Measurements from ENCODE around the gene PSMA8. TPM values are rescaled to one million over a fixed set of nuclear protein-coding genes. Genes with fewer than 3 reads are reported as not detected.

Gene PSMA8
- total RNA-seq, 1 donor from 2014 or later = not detected

DNA sequence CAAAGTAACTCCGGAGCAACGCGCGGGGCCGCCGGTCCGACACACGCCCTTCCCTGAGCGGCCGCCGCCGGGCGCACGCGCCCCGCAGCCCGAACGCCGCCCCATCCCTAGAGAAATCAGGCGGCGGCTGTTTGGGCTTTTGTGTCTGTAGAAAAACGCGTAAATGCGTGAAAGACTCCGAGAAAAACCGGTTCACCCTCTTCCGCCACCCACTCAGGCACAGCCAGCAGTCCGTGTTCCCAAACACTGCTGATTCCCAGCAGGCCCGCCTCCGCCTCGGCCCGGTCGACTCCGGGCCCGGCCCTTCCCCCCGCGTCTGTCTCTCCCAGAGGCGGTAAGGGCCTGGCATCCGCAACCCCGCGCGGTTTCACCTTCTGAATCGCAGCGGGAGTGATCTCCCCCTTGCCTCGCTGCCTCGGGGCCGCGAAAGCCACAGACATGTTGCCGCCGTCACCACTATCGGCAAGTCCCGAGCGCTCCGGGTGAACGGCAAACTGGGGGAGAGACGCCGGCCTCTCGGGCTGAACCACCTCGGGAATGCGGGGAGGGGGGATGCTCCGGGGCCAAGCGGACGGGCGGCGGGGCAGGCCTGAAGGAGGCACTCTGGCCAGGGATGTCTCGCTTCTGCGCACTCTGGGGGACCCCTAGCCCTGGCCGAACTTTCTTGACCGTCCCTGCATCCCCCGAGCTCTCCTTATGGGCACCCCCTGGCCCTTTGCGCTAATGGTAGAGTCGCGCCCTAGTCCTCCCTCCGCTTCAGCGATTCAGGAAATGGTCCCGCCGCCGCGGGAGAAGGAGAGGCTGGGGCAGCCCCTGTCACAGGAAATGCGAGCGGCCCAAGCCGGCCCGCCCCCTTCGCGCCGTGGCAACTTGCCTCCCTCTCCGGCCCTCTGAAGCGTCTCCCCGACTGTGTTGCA is 43.3 kb upstream of the PSMA8 start, which contains the start of gene SS18:
Gene SS18 (minus strand): TSS at position 484 of the 917 bp plus-strand sequence. CDS start 44 bp downstream, at position 440.
- Mint-ChIP-seq H3K27ac (ENCODE audit: unreplicated experiment) (peak within 1 kb of the TSS; percentile 99), H3K4me3 (ENCODE audit: unreplicated experiment) (peak within 1 kb of the TSS; percentile 95), H3K27me3 (ENCODE audit: low read depth) (no peaks in the 10 kb centered on the region), H3K9me3 (ENCODE audit: low read depth) (no peaks in the 10 kb centered on the region), H3K36me3 (ENCODE audit: low read depth) (peaks cover 3% of the 10 kb centered on the region), H3K4me1 (ENCODE audit: low read depth) (peaks cover 31% of the 10 kb centered on the region)
- TF ChIP-seq, protein P1, sequence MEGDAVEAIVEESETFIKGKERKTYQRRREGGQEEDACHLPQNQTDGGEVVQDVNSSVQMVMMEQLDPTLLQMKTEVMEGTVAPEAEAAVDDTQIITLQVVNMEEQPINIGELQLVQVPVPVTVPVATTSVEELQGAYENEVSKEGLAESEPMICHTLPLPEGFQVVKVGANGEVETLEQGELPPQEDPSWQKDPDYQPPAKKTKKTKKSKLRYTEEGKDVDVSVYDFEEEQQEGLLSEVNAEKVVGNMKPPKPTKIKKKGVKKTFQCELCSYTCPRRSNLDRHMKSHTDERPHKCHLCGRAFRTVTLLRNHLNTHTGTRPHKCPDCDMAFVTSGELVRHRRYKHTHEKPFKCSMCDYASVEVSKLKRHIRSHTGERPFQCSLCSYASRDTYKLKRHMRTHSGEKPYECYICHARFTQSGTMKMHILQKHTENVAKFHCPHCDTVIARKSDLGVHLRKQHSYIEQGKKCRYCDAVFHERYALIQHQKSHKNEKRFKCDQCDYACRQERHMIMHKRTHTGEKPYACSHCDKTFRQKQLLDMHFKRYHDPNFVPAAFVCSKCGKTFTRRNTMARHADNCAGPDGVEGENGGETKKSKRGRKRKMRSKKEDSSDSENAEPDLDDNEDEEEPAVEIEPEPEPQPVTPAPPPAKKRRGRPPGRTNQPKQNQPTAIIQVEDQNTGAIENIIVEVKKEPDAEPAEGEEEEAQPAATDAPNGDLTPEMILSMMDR (IDR thresholded peaks at IDR 0.05) = peak; percentile 33
- peak; percentile 97 for DNase-seq (ENCODE audit: low spot score)

DNA sequence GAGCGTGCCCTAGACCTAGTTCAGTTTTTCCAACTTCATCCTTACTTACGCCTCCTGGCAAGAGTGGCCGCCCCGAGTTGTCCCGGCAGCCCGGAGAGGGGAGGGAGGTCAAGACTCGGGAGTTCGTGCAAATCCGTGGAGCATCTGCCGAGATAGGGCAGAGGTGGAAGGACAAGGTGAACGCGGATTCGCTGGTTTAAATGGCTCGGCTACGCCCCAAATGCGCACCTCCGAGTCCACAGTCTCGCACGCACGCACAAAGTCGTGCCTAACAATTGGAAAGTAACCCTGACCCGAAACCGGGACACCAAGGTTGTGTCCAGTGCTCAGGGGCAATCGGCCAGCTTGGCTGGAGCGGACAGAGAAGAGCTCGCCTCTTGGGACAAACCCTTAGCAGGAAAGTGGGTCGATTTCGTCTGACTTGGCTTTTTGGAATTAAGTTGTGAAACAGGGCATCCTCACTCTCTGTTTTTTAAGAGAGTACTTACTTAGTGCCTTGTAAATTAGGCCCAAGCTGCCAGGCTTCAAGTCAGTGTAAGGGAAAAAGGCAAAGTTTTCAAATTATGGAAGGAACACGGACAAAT is 42.5 kb upstream of the PSMA8 start:
- H3K27ac Mint-ChIP-seq (ENCODE audit: unreplicated experiment) = peak overlapping the region; percentile 99
- no peaks in the 10 kb centered on the region for H3K9me3 Mint-ChIP-seq (ENCODE audit: low read depth)
- peaks cover 3% of the 10 kb centered on the region for H3K36me3 Mint-ChIP-seq (ENCODE audit: low read depth)
- H3K4me3 Mint-ChIP-seq (ENCODE audit: unreplicated experiment) = peak overlapping the region; percentile 95
- no peaks in the 10 kb centered on the region for H3K27me3 Mint-ChIP-seq (ENCODE audit: low read depth)
- DNase-seq (ENCODE audit: low spot score) = no peak
- TF ChIP-seq, protein P1 (IDR thresholded peaks at IDR 0.05) = no peak
- H3K4me1 Mint-ChIP-seq (ENCODE audit: low read depth) = peaks cover 31% of the 10 kb centered on the region

DNA sequence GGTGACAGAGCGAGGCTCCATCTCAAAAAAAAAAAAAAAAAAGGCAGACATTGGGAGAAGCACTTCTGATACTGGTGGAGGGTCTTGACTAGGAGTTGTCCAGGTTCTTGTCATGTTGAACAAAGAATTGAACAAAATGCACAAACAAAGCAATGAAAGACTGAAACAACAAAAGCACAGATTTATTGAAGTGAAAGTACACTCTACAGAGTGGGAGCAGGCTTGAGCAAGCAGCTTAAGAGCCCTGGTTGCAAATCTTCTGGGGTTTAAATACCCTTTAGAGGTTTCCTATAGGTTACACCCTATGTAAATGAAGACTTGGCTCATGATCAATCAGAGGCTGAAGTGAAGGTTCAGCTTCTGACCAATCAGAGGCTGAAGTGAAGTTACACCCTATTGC is 36.8 kb upstream of the PSMA8 start:
- H3K27me3 Mint-ChIP-seq (ENCODE audit: low read depth) = peaks cover 2% of the 10 kb centered on the region
- H3K9me3 Mint-ChIP-seq (ENCODE audit: low read depth) = peaks cover 2% of the 10 kb centered on the region
- no peak for DNase-seq (ENCODE audit: low spot score)
- H3K4me1 Mint-ChIP-seq (ENCODE audit: low read depth) = no peaks in the 10 kb centered on the region
- no peaks in the 10 kb centered on the region for H3K36me3 Mint-ChIP-seq (ENCODE audit: low read depth)
- no peak overlapping the region for H3K27ac Mint-ChIP-seq (ENCODE audit: unreplicated experiment)
- TF ChIP-seq, protein P1 (IDR thresholded peaks at IDR 0.05) = no peak
- H3K4me3 Mint-ChIP-seq (ENCODE audit: unreplicated experiment) = no peak overlapping the region

DNA sequence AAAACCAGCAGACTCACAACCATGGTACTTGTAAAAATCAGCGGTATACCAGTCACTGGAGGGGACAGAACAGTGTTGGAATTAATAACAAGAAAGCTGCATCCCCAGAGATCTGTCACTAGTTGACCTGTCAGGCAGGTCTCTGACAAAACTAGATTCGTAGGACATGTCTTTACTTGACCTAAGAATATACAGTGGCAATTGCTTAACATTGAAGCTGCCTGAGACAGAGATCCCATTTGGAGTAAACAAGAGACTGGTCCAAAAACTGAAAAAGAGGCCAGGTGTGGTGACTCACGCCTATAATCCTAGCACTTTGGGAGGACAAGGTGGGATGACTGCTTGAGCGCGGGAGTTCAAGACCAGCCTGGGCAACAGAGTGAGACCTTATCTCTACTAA is 36.1 kb upstream of the PSMA8 start:
- TF ChIP-seq, protein P1 (IDR thresholded peaks at IDR 0.05) = no peak
- peaks cover 2% of the 10 kb centered on the region for H3K9me3 Mint-ChIP-seq (ENCODE audit: low read depth)
- no peak for DNase-seq (ENCODE audit: low spot score)
- H3K36me3 Mint-ChIP-seq (ENCODE audit: low read depth) = no peaks in the 10 kb centered on the region
- H3K27me3 Mint-ChIP-seq (ENCODE audit: low read depth) = peaks cover 2% of the 10 kb centered on the region
- no peaks in the 10 kb centered on the region for H3K4me1 Mint-ChIP-seq (ENCODE audit: low read depth)
- H3K4me3 Mint-ChIP-seq (ENCODE audit: unreplicated experiment) = no peak overlapping the region
- no peak overlapping the region for H3K27ac Mint-ChIP-seq (ENCODE audit: unreplicated experiment)

DNA sequence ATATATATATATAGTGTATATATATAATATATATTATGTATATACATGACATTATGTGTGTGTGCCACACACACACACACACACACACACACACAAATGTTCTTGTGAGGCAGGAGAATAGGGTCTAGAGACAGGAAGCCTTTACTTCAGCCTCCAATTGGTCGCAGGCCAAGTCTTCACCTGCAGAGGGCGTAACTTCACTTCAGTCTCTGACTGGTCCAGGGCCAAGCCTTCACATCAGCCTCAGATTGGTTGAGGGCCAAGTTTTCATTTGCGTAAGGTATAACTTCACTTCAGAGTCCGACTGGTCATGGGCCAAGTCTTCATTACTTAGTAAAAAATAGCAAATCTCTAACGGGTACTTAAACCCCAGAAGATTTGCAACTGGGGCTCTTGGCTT is 30.1 kb upstream of the PSMA8 start:
- H3K27me3 Mint-ChIP-seq (ENCODE audit: low read depth) = peaks cover 2% of the 10 kb centered on the region
- H3K9me3 Mint-ChIP-seq (ENCODE audit: low read depth) = peaks cover 4% of the 10 kb centered on the region
- no peak overlapping the region for H3K4me3 Mint-ChIP-seq (ENCODE audit: unreplicated experiment)
- DNase-seq (ENCODE audit: low spot score) = no peak
- H3K36me3 Mint-ChIP-seq (ENCODE audit: low read depth) = no peaks in the 10 kb centered on the region
- no peak overlapping the region for H3K27ac Mint-ChIP-seq (ENCODE audit: unreplicated experiment)
- no peaks in the 10 kb centered on the region for H3K4me1 Mint-ChIP-seq (ENCODE audit: low read depth)
- TF ChIP-seq, protein P1 (IDR thresholded peaks at IDR 0.05) = peak; percentile 27

Data from chondrocyte (in vitro differentiated cells).